ENCODE data around the gene CAPN12.
"Not testable (repeated sequence)": the region's sequence is repeated elsewhere in the genome, so short reads cannot be mapped to it uniquely, and the experiment has no call there.

CAPN12 gene

DNA sequence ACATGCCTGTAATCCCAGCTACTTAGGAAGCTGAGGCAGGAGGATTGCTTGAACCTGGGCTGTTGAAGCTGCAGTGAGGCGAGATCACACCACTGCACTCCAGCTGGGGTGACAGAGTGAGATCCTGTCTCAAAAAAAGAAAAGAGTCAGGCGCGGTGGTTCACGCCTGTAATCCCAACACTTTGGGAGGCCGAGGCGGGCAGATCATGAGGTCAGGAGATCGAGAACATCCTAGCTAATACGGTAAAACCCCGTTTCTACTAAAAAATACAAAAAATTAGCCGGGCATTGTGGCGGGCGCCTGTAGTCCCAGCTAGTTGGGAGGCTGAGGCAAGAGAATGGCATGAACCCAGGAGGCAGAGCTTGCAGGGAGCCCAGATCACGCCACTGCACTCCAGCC lies 37.9 kb upstream of the CAPN12 start:
- DNase-seq; H3K27me3 Mint-ChIP-seq; H3K4me1 Mint-ChIP-seq (ENCODE audit: low read depth in 2 of 2); H3K9me3 Mint-ChIP-seq; H3K4me3 Mint-ChIP-seq; H3K36me3 Mint-ChIP-seq (ENCODE audit: insufficient read depth); ATAC-seq (replicated peaks); H3K27ac Mint-ChIP-seq: not testable (repeated sequence)

- H3K36me3 Mint-ChIP-seq (ENCODE audit: insufficient read depth), result peaks cover 5% of the 10 kb centered on the region
- H3K4me3 Mint-ChIP-seq, result no peak overlapping the region
- DNase-seq, result no peak
- no peaks in the 10 kb centered on the region for H3K4me1 Mint-ChIP-seq (ENCODE audit: low read depth in 2 of 2)
- H3K27ac Mint-ChIP-seq, result no peak overlapping the region
- ATAC-seq (replicated peaks), result no peak
- H3K27me3 Mint-ChIP-seq, result peaks cover 6 to 9% of the 10 kb centered on the region in 2 donors
- H3K9me3 Mint-ChIP-seq, result no peaks in the 10 kb centered on the region
Measured at GRCh38 chr19:38781058-38781457, 36.8 kb upstream of the CAPN12 start.

GRCh38 chr19:38780443-38780842 lies 36.2 kb upstream of the CAPN12 start:
- peaks cover 5% of the 10 kb centered on the region for H3K36me3 Mint-ChIP-seq (ENCODE audit: insufficient read depth)
- peaks cover 6 to 9% of the 10 kb centered on the region in 2 donors for H3K27me3 Mint-ChIP-seq

GRCh38 chr19:38778733-38779132 lies 34.5 kb upstream of the CAPN12 start:
- Mint-ChIP-seq H3K4me1 (ENCODE audit: low read depth in 2 of 2) (no peaks in the 10 kb centered on the region), H3K9me3 (no peaks in the 10 kb centered on the region), H3K36me3 (ENCODE audit: insufficient read depth) (peaks cover 5% of the 10 kb centered on the region), H3K4me3 (no peak overlapping the region), H3K27me3 (peaks cover 6 to 9% of the 10 kb centered on the region in 2 donors), H3K27ac (no peak overlapping the region)
- no peak for DNase-seq
- ATAC-seq (replicated peaks), result no peak

More at GRCh38 chr19:38780443-38780842, 36.2 kb upstream of the CAPN12 start:
- Mint-ChIP-seq H3K4me3 (no peak overlapping the region), H3K4me1 (ENCODE audit: low read depth in 2 of 2) (no peaks in the 10 kb centered on the region), H3K9me3 (no peaks in the 10 kb centered on the region), H3K27ac (no peak overlapping the region)
- ATAC-seq (replicated peaks) (no peak), DNase-seq (no peak)

GRCh38 chr19:38774181-38774950 lies 30.1 kb upstream of the CAPN12 start:
- Mint-ChIP-seq H3K27me3 (peaks cover 6 to 9% of the 10 kb centered on the region in 2 donors), H3K27ac (no peak overlapping the region), H3K4me3 (no peak overlapping the region), H3K36me3 (ENCODE audit: insufficient read depth) (no peaks in the 10 kb centered on the region), H3K9me3 (no peaks in the 10 kb centered on the region), H3K4me1 (ENCODE audit: low read depth in 2 of 2) (peaks cover 3% of the 10 kb centered on the region in 2 donors)
- DNase-seq, result no peak
- no peak for ATAC-seq (replicated peaks)

DNA sequence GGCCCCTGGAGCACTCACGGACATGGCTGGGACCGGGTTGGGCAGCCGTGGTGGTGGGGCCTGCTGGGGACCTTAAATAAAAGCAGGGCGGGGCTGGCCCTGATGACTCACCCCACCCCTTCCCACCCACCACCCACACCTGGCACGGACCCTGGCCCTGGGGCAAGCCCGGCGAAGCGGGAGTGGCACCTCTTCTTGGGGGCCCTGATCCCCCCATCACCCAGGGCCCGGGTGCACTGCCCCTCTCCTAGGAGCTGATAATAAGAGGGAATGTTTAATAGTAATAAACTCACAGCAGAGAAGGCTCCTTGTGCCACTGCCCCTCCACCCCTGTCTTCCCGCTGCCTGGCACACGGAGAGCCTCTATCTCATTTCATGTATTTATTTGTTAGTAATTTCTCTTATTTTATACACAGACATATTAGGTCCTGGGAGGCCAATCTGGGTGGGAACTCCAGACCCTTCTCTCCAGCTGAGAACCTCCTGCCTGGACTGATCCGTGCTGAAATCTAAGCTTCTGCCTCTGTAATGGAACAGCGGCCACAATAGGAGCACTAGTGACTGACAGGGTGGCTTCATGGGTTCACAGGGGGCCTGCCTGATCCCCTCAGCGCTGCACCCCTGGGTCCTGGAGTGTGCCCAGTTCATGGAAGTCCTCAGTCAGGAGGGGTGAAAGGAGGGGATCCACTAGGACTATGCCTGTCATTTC lies 29.3 kb upstream of the CAPN12 start, which contains the start of gene LGALS7:
Gene LGALS7, minus strand, starts transcription at position 49 of the 709 bp plus-strand sequence. Its CDS starts 25 bp downstream, at position 24.
- Mint-ChIP-seq H3K9me3 (no peaks in the 10 kb centered on the region), H3K27ac (no peak within 1 kb of the TSS), H3K4me3 (no peak within 1 kb of the TSS), H3K4me1 (ENCODE audit: low read depth in 2 of 2) (peaks cover 5 to 7% of the 10 kb centered on the region in 2 donors), H3K36me3 (ENCODE audit: insufficient read depth) (no peaks in the 10 kb centered on the region), H3K27me3 (peaks cover 2 to 3% of the 10 kb centered on the region in 2 donors)
- ATAC-seq (replicated peaks) (no peak), DNase-seq (no peak)

GRCh38 chr19:38771569-38771968 lies 27.3 kb upstream of the CAPN12 start:
- DNase-seq; ATAC-seq (replicated peaks); H3K27ac Mint-ChIP-seq; H3K27me3 Mint-ChIP-seq; H3K4me1 Mint-ChIP-seq (ENCODE audit: low read depth in 2 of 2); H3K36me3 Mint-ChIP-seq (ENCODE audit: insufficient read depth); H3K9me3 Mint-ChIP-seq; H3K4me3 Mint-ChIP-seq: not testable (repeated sequence)

GRCh38 chr19:38770949-38771275 lies 26.6 kb upstream of the CAPN12 start:
- H3K4me3 Mint-ChIP-seq; H3K9me3 Mint-ChIP-seq; H3K27ac Mint-ChIP-seq; H3K27me3 Mint-ChIP-seq; H3K4me1 Mint-ChIP-seq (ENCODE audit: low read depth in 2 of 2); DNase-seq; H3K36me3 Mint-ChIP-seq (ENCODE audit: insufficient read depth): not testable (repeated sequence)
- ATAC-seq (replicated peaks), result peak; percentile 73

GRCh38 chr19:38770228-38770948 lies 26.1 kb upstream of the CAPN12 start:
- H3K4me1 Mint-ChIP-seq (ENCODE audit: low read depth in 2 of 2); H3K27ac Mint-ChIP-seq; H3K36me3 Mint-ChIP-seq (ENCODE audit: insufficient read depth); H3K27me3 Mint-ChIP-seq; H3K9me3 Mint-ChIP-seq; DNase-seq: not testable (repeated sequence)
- peak overlapping the region; percentile 61 to 70 for H3K4me3 Mint-ChIP-seq
- ATAC-seq (replicated peaks), result peak; percentile 22

DNA sequence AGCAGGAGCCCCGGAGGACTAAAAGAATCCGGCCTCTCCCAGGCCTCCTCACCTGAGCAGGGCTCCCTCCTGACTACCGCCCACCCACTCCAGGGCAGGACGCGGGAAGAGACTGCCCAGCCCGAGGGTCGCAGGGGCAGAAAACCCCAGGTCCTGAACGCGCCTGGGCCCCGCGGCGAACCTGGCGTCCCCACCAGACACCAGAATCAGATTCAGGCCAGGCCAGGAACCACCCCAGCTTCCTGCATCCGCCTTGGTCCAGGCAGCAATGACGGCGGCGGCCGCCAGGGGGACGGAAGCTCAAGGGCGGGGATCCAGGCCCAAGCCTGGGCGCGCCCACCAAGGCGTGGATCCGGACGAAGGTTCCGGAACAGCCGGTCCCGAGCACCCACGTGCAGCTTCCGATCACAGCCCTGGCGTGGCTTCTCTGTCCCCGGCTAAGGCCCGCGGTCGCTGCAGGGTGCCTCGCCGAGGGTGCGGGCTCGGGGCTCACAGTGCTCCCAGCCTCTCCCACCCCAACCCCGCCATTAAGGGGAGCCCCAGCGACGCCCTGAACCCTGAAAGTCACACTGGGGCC lies 25.4 kb upstream of the CAPN12 start:
- ATAC-seq (replicated peaks) (peak; percentile 86), DNase-seq (peak; percentile 87 to 97 (median 97))
- H3K4me1 Mint-ChIP-seq (ENCODE audit: low read depth in 2 of 2), result peaks cover 5 to 7% of the 10 kb centered on the region in 2 donors
- H3K9me3 Mint-ChIP-seq, result no peaks in the 10 kb centered on the region
- peaks cover 4% of the 10 kb centered on the region for H3K36me3 Mint-ChIP-seq (ENCODE audit: insufficient read depth)
- H3K4me3 Mint-ChIP-seq, result peak overlapping the region; percentile 61 to 70
- H3K27me3 Mint-ChIP-seq, result no peaks in the 10 kb centered on the region
- peak overlapping the region; percentile 79 to 93 for H3K27ac Mint-ChIP-seq

DNA sequence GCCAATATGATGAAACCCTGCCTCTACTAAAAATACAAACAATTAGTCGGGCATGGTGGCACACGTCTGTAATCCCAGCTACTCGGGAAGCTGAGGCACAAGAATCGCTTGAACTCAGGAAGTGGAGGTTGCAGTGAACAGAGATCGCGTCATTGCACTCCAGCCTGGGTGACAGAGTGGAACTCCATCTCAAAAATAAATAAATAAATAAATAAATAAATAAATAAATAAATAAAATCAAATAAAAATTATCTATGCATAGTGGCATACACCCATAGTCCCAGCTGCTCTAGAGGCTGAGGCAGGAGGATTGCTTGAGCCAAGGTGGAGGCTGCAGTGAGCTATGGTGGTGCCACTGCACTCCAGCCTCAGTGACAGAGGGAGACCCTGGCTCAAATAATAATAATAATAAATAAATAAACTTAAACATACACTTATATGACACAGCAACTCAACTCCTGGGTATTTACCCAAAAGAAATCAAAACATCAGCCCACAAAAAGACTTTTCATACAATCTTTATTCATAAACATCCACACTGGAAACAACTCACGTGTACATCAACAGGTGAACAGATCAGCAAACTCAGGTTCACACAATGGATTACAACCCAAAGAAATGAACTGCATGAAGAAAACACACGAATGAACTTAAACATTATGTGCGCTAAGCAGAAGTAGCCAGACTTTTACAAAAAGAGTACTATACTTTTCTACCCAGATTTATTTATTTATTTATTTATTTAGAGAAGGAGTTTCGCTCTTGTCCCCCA lies 22.2 kb upstream of the CAPN12 start:
- no peak for ATAC-seq (replicated peaks)
- peaks cover 7 to 8% of the 10 kb centered on the region in 2 donors for H3K4me1 Mint-ChIP-seq (ENCODE audit: low read depth in 2 of 2)
- H3K36me3 Mint-ChIP-seq (ENCODE audit: insufficient read depth), result peaks cover 4% of the 10 kb centered on the region
- no peak overlapping the region for H3K4me3 Mint-ChIP-seq
- no peak for DNase-seq
- no peaks in the 10 kb centered on the region for H3K27me3 Mint-ChIP-seq
- no peaks in the 10 kb centered on the region for H3K9me3 Mint-ChIP-seq
- H3K27ac Mint-ChIP-seq, result no peak overlapping the region

DNA sequence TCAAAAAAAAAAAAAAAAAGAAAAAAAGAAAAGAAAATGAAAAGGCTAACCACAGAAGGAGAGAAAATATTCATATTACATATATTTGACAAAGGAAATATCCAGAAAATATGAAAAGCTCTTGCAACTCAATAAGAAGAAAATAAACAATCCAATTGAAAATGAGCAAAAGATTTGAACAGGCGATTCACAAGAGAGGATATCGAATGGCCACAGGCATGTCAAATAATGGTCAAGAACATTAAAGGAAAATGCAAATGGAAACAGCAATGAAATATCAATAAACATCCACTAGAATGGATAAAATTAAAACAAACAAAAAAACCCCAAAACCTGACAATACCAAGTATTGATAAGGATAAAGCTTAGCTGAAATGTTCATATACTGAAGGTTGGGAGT lies 20.9 kb upstream of the CAPN12 start:
- Mint-ChIP-seq H3K27me3 (no peaks in the 10 kb centered on the region), H3K4me1 (ENCODE audit: low read depth in 2 of 2) (peaks cover 7 to 13% of the 10 kb centered on the region in 2 donors), H3K36me3 (ENCODE audit: insufficient read depth) (peaks cover 4% of the 10 kb centered on the region), H3K4me3 (no peak overlapping the region), H3K9me3 (no peaks in the 10 kb centered on the region), H3K27ac (no peak overlapping the region)
- ATAC-seq (replicated peaks) (no peak), DNase-seq (no peak)

- ATAC-seq (replicated peaks) (no peak), DNase-seq (no peak)
- Mint-ChIP-seq H3K4me1 (ENCODE audit: low read depth in 2 of 2) (peaks cover 0 to 9% of the 10 kb centered on the region in 2 donors), H3K27me3 (no peaks in the 10 kb centered on the region), H3K9me3 (no peaks in the 10 kb centered on the region), H3K4me3 (no peak overlapping the region), H3K27ac (no peak overlapping the region), H3K36me3 (ENCODE audit: insufficient read depth) (peaks cover 4% of the 10 kb centered on the region)
Measured at GRCh38 chr19:38763795-38764220, 19.5 kb upstream of the CAPN12 start.

All from effector memory CD8-positive, alpha-beta T cell (primary cell).